ENCODE data around the gene INTS15.

INTS15 gene

GRCh38 chr7:6614953-6615722, 25.3 kb downstream of the INTS15 start, which contains the start of gene ZNF853:
Gene ZNF853, plus strand, starts transcription at chr7:6615610. Its CDS starts 565 bp downstream, at chr7:6616175.
- no peak; the same call in 1 of the 2 replicates for TF ChIP-seq MAX (IDR thresholded peaks at IDR 0.05)
- no peak for TF ChIP-seq CREB1 (IDR thresholded peaks at IDR 0.05; ENCODE audit: low read depth)
- TF ChIP-seq ZBTB7A (IDR thresholded peaks at IDR 0.05; ENCODE audit: low read depth): peak; percentile 40; the same call in 1 of the 2 replicates
- TF ChIP-seq EP300 (IDR thresholded peaks at IDR 0.05; ENCODE audit: borderline replicate concordance): no peak
- no peak for TF ChIP-seq TCF12 (IDR thresholded peaks at IDR 0.05; ENCODE audit: low read depth)
- no peak for TF ChIP-seq NFIC (IDR thresholded peaks at IDR 0.05)
- TF ChIP-seq YY1 (IDR thresholded peaks at IDR 0.05; ENCODE audit: low read depth): no peak
- no peak for TF ChIP-seq RAD21 (IDR thresholded peaks at IDR 0.05; ENCODE audit: low read depth)

GRCh38 chr7:6615723-6616555, 26.1 kb downstream of the INTS15 start:
- TF ChIP-seq ZBTB7A (IDR thresholded peaks at IDR 0.05; ENCODE audit: low read depth) (peak; percentile 89), CREB1 (IDR thresholded peaks at IDR 0.05; ENCODE audit: low read depth) (no peak), TCF12 (IDR thresholded peaks at IDR 0.05; ENCODE audit: low read depth) (no peak), TEAD4 (IDR thresholded peaks at IDR 0.05) (no peak), NFIC (IDR thresholded peaks at IDR 0.05) (peak; percentile 63), EP300 (IDR thresholded peaks at IDR 0.05; ENCODE audit: borderline replicate concordance) (no peak), MAX (IDR thresholded peaks at IDR 0.05) (peak; percentile 72), EGR1 (IDR thresholded peaks at IDR 0.05) (no peak), TAF1 (IDR thresholded peaks at IDR 0.05; ENCODE audit: low read depth) (peak; percentile 36; the same call in 1 of the 2 replicates), USF1 (IDR thresholded peaks at IDR 0.05) (peak; percentile 22; the same call in 1 of the 2 replicates), RAD21 (IDR thresholded peaks at IDR 0.05; ENCODE audit: low read depth) (no peak)

DNA sequence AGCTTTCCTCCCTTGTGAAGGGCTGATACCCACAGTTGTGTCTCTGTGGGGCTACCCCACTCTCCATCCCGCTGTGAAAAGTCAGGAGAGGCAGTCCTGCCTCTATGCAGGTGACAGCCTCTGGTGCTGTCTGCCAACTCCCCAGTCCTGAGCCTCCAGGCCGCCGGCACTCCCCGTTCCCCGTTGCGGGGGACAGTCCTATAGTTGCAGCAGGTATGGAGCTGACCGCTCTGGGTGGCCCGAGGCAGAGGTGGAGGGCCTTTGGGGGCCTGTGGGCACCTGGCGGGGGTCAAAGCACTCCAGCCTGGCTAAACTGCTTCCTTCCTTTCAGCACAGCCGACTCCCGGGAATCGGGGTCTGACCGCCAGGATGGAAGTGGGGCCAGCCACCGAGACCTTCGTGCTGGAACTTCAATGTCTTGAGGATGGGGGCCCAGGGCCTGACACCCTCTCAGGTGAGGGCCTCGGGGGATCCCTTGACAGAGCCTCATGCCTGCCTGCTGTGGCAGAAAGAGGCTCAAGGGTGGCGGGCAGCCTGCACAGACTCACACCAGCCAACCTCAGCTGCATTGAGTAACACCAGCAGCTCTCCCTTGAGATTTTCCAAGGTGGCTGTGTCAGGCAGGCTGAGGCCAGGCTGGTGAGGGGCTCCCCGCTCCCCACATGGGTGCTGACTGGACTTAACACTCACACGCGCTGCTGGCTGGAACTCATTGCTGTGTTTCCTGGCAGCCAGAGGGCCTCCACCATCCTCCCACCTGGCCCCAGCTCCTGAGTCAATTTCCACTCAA, 27.2 kb downstream of the INTS15 start:
- TF ChIP-seq EGR1 (IDR thresholded peaks at IDR 0.05): no peak

- TF ChIP-seq FOXM1 (IDR thresholded peaks at IDR 0.05; ENCODE audit: borderline replicate concordance, low read depth) (no peak), TCF12 (IDR thresholded peaks at IDR 0.05; ENCODE audit: low read depth) (no peak), TAF1 (IDR thresholded peaks at IDR 0.05; ENCODE audit: low read depth) (no peak), EGR1 (IDR thresholded peaks at IDR 0.05) (no peak), CEBPB (IDR thresholded peaks at IDR 0.05) (no peak), CREB1 (IDR thresholded peaks at IDR 0.05; ENCODE audit: low read depth) (no peak), TEAD4 (IDR thresholded peaks at IDR 0.05) (no peak), REST (IDR thresholded peaks at IDR 0.05; ENCODE audit: low read depth) (no peak), USF1 (IDR thresholded peaks at IDR 0.05) (no peak), YY1 (IDR thresholded peaks at IDR 0.05; ENCODE audit: low read depth) (no peak), EP300 (IDR thresholded peaks at IDR 0.05; ENCODE audit: borderline replicate concordance) (no peak), NFIC (IDR thresholded peaks at IDR 0.05) (no peak), MAX (IDR thresholded peaks at IDR 0.05) (no peak)
Observed at GRCh38 chr7:6618621-6619020, 28.8 kb downstream of the INTS15 start.

GRCh38 chr7:6619961-6620360, 30.1 kb downstream of the INTS15 start:
- TF ChIP-seq FOXM1 (IDR thresholded peaks at IDR 0.05; ENCODE audit: borderline replicate concordance, low read depth) (no peak), YY1 (IDR thresholded peaks at IDR 0.05; ENCODE audit: low read depth) (no peak), ZBTB7A (IDR thresholded peaks at IDR 0.05; ENCODE audit: low read depth) (no peak), REST (IDR thresholded peaks at IDR 0.05; ENCODE audit: low read depth) (no peak), MAX (IDR thresholded peaks at IDR 0.05) (no peak), RAD21 (IDR thresholded peaks at IDR 0.05; ENCODE audit: low read depth) (no peak), EGR1 (IDR thresholded peaks at IDR 0.05) (no peak), TCF12 (IDR thresholded peaks at IDR 0.05; ENCODE audit: low read depth) (no peak), CREB1 (IDR thresholded peaks at IDR 0.05; ENCODE audit: low read depth) (no peak), EP300 (IDR thresholded peaks at IDR 0.05; ENCODE audit: borderline replicate concordance) (no peak), NFIC (IDR thresholded peaks at IDR 0.05) (no peak)
